Cerebellar nuclear complex (tissue), 1 donor: ENCODE data around the gene PATL2.
"Not testable (repeated sequence)": the region's sequence is repeated elsewhere in the genome, so short reads cannot be mapped to it uniquely, and the experiment has no call there.

Experiments used
- DNase-seq, 2 experiments: peaks; one replicate each; lab custom pipeline; 2025; lab: John Stamatoyannopoulos, UW

Gene PATL2

GRCh38 chr15:44711096-44711742 lies at the start of gene PATL2, which contains the start of gene B2M:
Gene PATL2 (minus strand): TSS chr15:44711323. CDS start chr15:44676490, 34,833 bp downstream.
Gene B2M (plus strand): TSS chr15:44711517. CDS start chr15:44711547, 30 bp downstream.
- DNase-seq = peak; percentile 72 to 92

GRCh38 chr15:44753345-44753744 lies 42.2 kb upstream of the PATL2 start:
- DNase-seq = no peak

GRCh38 chr15:44743454-44743853 lies 32.3 kb upstream of the PATL2 start:
- not testable (repeated sequence) for DNase-seq

- DNase-seq = not testable (repeated sequence)
Observed at GRCh38 chr15:44739222-44739847, 28.2 kb upstream of the PATL2 start.

GRCh38 chr15:44738340-44738984 lies 27.3 kb upstream of the PATL2 start:
- DNase-seq = no peak

DNA sequence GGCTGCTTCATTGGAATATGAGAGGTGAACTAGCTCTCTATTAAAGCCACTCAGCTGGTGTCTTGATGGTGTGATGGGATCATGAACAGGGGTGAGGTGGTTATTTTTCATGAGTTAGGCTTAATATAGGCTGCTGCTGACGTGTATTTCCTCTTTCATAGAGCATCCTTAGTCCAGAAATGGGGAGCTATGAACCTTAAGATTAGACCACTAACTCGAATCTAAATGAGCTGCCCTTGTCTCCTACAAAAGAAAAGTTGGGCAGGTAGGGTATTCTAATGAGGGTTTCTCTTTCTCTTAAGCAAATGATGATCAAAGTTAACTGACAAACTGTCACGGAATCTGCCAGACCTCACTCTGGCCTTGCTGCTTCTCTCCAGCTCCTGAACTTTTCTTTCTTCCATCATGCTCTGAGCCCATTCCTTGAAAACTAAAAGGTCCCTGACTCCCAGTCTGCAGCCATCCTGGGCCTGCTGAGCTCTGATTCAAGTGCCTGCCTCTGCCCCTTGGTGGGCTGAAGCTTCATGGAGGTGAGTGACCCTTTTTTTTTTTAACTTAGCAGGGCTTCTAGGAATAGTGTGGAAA lies 25.1 kb upstream of the PATL2 start, which contains the start of gene TRIM69:
Gene TRIM69 (plus strand): TSS at position 348 of the 585 bp plus-strand sequence. CDS start 177 bp downstream, at position 525.
- no peak for DNase-seq

GRCh38 chr15:44735482-44736180 lies 24.5 kb upstream of the PATL2 start:
- DNase-seq = no peak

GRCh38 chr15:44734839-44735481 lies 23.8 kb upstream of the PATL2 start:
- no peak for DNase-seq

DNA sequence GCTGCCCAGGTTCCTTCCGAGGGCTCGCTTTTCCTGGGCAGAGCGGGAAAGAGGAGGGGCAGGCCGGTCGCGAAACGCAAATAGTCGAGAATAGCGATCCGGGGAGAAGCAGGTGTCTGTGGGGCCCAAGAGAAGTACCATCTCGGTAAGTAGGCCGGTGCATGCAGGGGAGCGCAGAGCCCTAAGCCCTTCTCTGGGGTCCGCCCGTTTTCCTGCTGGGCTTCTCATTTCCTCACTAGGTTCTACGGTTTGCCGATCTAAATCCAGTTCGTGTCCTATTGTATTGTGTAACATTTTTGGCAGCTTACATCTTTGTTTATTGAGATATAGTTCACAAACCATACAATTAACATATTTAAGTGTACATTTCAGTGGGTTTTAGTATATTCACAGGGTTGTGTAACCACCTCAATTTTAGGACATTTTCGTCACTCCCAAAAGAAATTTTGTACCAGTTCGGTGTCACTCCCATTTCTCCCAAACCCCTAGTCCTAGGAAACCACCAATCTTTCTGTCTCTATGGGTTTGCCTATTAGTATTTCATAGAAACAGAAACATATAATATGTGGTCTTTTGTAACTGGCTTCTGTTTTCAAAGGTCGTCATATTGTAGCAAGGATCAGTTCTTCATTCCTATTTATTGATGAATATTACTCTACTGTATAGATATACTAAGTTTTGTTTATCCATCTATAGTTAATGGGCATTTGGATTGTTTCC lies 18.4 kb upstream of the PATL2 start:
- peak in 1 of 2 experiments; percentile 65 for DNase-seq

GRCh38 chr15:44728576-44729407 lies 17.7 kb upstream of the PATL2 start:
- DNase-seq = peak; percentile 92 to 98

DNA sequence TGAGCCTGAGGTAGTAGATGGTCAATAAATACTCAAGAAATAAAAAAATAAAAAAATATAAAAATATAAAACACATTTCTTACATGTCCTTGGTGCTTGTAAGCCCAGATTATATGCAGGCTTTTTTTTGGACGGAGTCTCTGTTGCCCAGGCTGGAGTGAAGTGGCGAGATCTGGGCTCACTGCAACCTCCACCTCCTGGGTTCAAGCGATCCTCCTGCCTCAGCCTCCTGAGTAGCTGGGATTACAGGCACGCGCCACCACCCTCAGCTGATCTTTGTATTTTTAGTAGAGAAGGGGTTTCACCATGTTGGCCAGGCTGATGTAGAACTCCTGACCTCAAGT lies 17.1 kb upstream of the PATL2 start:
- DNase-seq = not testable (repeated sequence)

- no peak for DNase-seq
Observed at GRCh38 chr15:44727485-44728231, 16.5 kb upstream of the PATL2 start.

- DNase-seq = no peak
Observed at GRCh38 chr15:44726568-44727484, 15.7 kb upstream of the PATL2 start.

- DNase-seq = no peak
Observed at GRCh38 chr15:44726136-44726535, 15.0 kb upstream of the PATL2 start.

GRCh38 chr15:44722011-44722410 lies 10.9 kb upstream of the PATL2 start:
- no peak for DNase-seq

DNA sequence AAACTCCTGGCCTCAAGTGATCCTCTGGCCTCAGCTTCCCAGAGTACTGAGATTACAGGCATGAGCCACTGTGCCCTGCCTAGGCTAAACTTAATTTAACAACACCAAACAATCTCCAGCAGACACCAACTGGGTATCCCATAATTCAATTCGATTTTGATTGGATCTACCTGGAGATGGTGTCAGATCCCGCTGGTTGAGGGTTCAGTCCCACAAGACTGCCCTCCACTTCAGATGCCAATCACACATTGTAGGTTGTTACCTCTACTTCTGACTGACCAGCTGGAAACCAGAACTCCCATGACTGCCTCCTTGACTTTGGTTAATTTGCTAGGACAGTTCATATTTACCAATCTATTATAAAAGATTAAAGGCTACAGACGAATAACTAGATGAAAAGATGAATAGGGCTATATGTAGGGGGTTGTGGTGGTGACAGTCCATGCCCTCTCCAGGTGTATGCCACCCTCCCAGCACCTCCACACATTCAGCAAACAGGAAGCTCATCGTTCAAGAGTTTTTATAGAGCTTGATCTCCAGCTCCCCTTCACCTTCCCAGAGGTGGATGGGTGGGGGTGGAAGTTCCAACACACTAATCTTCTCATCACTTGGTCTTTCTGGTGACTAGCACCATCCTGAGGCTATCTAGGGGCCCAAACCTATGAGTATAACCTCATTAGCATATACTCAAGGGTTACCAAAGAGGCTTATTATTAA lies 9.5 kb upstream of the PATL2 start:
- DNase-seq = no peak

DNA sequence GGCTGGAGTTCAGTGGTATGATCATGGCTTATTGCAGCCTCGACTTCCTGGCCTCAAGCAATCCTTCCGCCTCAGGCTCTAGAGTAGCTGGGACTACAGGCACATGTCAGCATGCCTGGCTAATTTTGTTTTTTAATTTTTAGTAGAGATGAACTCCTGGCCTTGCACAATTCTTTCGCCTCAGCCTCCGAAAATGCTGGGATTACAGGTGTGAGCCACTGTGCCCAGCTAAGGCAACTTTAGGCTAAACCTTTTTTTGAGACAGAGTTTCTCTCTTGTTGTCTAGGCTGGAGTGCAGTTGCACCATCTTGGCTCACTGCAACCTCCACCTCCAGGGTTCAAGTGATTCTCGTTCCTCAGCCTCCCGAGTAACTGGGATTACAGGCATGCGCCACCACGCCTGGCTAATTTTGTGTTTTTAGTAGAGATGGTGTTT lies 8.9 kb upstream of the PATL2 start:
- DNase-seq = not testable (repeated sequence)
